OCI-LY3 (cell line): ENCODE data around the gene EPHA5.

Experiments used
- EZH2phosphoT487 ChIP-seq: fragments of 200-600 bp; shearing (Covaris generic); IDR thresholded peaks from 2 replicates; pipeline ENCODE4 v1.6.1; 2018; ENCODE audit warnings: antibody characterized with exemption, mixed run types, low read depth
- TF ChIP-seq, protein P1 (sequence below): fragments of 200-600, 300-600 bp; sonication (generic); IDR thresholded peaks from 2 replicates; pipeline ENCODE4 v1.5.1; 2014; ENCODE audit warnings: antibody characterized with exemption, low read length, low read depth

DNA sequence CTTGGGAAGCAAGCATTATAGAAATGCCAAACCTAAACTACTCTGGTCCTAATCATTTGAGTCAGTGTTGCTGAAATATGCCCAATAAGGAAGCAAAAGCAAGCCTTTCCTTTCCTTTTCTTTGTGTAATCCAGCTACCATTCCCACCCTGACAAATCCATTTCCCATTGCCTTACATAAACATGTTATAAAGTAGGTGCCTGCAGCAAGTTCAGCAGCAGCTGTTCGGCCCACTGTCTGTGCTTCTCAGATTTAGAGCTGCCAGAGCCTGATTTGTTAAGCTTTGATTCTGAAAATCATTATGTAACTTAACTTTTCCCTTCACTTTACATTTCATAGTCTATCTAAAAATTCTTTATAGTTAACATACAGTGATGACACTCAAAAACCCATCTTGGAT, 148.6 kb downstream of the EPHA5 start:
- TF ChIP-seq, protein P1, sequence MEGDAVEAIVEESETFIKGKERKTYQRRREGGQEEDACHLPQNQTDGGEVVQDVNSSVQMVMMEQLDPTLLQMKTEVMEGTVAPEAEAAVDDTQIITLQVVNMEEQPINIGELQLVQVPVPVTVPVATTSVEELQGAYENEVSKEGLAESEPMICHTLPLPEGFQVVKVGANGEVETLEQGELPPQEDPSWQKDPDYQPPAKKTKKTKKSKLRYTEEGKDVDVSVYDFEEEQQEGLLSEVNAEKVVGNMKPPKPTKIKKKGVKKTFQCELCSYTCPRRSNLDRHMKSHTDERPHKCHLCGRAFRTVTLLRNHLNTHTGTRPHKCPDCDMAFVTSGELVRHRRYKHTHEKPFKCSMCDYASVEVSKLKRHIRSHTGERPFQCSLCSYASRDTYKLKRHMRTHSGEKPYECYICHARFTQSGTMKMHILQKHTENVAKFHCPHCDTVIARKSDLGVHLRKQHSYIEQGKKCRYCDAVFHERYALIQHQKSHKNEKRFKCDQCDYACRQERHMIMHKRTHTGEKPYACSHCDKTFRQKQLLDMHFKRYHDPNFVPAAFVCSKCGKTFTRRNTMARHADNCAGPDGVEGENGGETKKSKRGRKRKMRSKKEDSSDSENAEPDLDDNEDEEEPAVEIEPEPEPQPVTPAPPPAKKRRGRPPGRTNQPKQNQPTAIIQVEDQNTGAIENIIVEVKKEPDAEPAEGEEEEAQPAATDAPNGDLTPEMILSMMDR: no peak
- TF ChIP-seq EZH2phosphoT487: no peak
